Esophagus squamous epithelium (tissue), 4 donors: ENCODE measurements around the gene TFF2.

ENCODE experiments used
- CTCF ChIP-seq, 6 experiments: fragments of 450-650 bp in 4 of 6; fragments of 200-600 bp in 2 of 6; sonication (generic) in 2 of 6; IDR thresholded peaks; one replicate each; pipeline ENCODE4 v1.5.1; 2016 to 2019; ENCODE audit warnings: antibody characterized with exemption in 6 of 6, mild to moderate bottlenecking in 4 of 6, moderate library complexity in 4 of 6
- POLR2A ChIP-seq, 4 donors: fragments of 450-650 bp; IDR thresholded peaks; one replicate each; pipeline ENCODE4 v1.6.1; 2017; ENCODE audit warnings: antibody characterized with exemption in 4 of 4, mild to moderate bottlenecking in 4 of 4, moderate library complexity in 3 of 4

GRCh38 chr21:42308914-42309752, 41.7 kb downstream of the TFF2 start:
- TF ChIP-seq CTCF (IDR thresholded peaks at IDR 0.05) (no peak), POLR2A (IDR thresholded peaks at IDR 0.05) (no peak)
